ENCODE data around the gene HES3.

The HES3 gene

DNA sequence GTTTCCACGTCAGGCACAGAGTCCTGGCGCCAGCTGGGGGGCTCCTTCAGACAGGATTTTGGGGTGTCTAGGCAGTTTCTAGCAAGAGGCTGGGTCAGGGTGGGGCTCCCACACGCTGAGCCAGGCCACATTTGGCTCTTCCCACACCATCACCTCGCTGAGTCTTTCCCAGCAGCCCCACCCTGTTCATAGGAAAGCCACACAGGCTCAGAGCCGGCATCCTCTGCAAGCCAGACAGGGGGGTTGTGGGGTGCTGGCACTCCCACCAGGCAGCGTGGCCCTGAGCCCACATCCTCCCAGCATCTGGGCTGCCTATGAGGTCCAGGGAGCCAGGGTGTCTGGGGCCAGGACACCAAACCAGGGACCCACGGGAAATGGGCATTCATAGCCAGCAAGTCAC is 19.7 kb downstream of the HES3 start:
- no peak for ATAC-seq

DNA sequence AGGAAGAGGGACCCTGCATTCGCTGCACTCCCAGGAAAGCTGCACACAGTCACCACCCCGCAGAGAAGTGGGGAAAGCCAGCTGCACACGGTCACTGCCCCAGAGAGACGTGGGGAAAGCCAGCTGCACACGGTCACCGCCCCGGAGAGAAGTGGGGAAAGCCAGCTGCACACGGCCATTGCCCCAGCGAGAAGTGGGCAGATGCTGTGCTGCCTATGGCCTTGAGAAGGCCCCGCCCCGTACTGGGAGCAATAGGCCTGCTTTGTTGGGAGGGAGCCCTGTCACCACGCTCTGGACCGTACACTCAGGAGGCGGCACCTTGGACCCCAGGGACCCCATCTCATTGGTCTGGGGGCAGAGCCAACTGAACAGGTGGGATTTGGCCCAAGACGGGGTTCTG is 21.2 kb downstream of the HES3 start:
- no peak for ATAC-seq

DNA sequence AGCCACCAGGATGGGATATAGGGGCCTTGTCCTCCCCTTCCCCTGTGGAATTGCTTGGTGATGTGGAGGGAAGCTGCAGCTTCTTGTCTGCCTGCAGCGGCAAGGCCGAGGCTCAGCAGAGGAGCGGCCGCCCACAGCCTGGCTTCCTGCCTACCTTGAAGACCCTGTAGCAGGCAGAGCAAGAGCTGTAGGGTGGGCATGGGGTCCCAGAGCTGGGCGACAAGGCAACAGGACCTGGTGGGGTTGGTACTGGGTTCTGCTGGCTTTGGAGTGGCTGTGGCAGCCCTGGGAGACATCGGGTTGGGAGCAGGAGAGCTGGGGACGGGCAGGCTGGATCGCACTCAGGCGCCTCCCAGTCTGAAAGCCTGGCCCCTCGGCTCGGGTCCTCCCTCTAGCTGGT is 22.7 kb downstream of the HES3 start:
- no peak for ATAC-seq

DNA sequence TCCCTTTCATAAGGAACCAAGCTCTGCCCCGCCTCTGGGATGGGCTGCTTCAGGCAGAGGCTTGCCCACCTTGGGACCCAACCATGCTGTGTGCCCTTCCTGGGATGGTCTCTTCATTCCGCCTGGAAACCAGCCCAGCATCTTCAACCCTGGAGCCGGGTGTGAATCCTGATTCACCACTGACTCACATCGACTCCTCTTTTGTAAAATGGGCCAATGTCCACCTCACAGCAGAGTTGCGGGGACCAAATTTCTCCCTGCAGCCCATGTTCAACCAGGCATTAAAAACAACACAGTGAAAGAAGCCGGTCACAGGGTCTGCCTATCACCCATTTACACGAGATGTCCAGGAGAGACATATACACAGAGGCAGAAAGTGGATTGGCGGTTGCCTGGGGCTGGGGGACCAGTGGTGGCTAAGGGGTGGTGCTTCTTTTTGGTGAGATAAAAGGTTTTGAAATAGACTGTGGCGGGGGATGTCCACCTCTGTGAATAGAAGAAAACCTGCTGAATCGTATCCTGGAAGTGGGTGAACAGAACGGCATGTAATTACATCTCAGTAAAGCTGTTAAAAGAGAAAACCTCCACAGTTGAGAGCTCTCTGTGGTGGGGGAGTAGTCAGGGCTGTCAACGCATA is 23.8 kb downstream of the HES3 start:
- no peak for ATAC-seq

DNA sequence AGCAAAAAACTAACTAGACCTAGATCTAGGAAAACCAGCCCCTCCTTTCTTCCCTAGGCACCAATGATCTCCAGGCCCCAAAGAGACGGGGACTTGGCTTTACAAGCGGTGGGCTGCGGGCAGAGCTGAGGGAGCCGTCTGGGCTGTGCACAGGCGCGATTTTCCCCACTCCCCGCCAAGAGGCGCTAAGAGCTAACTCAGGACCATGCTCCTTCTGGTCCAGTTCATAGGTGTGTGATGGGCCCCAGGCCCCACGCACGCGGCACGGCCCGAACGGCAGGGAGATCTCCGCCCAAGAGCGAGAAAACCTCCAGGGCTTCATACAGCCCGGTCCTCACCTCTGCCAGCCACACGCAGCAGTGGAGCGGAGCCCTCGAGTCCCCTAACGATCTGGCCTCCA is 24.4 kb downstream of the HES3 start:
- no peak for ATAC-seq

DNA sequence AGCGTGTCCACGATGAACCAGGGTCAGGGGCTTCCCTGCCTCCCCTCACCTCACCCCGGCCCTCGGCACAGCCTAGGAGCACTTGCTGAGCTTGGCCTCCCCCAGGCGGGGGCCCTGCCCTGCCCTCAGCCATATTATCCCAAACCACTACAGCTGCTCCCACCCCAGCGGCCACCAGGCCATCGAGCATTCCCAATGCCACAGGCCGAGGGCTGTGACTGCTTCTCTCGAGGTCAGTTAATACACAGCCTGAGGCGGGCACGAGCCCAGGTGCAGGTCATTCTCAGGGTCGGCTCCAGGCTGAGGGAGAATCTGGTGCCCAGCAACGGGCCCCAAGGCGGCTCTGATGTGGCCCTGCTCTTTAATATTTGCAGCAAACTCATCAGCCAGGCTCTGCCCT is 25.3 kb downstream of the HES3 start:
- ATAC-seq = no peak

DNA sequence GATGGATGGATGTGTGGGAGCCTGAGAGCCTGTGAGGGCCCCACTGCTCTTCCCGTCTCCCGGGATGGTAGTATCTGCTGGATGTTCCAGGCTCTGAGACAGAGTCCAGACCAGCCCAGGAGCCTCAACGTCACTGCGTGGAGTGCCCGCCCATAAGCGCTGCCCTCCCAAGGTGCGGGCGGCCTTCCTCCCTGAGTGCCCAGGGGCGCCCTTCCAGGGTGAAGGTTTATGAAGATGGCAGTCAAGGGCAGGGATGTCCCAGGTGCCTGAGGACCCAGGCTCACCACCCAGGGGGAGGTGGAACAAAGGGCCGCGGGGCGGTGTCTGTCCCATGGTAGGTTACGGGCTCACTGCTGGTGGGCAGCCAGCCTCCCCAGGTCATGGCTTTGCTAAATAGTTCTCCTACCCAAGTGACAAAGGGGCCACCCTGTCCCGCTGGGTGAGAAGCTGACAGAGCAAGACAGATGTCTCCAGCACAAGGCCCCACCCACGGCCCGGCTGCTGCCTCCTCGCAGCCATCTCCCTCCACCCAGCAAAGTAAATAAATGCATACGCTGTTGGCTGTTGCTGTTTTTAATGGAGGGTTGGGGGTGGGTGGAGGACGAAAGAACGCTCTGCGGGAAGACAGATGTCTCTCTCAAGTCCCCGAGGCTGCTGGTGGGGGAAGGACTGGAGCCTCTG is 25.9 kb downstream of the HES3 start:
- no peak for ATAC-seq

DNA sequence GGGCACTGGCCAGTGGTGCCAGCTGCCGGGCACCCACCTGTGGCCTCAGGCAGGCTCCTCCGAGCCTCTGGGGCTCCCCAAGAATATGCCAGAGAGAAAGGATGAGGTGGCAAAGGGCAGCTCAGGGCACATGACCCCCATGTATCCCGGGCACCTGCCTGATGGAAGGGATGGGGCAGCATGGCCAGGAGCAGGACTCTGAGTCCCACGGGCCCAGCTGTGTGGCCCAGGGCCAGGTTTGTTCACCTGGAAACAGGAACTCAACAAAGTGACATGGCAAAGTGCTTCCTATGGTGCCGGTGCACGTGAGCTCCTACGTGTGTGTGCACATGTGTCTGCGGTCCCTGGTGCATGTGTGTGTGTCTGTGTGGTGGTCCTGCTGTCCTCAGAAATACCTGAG is 26.4 kb downstream of the HES3 start:
- no peak for ATAC-seq

DNA sequence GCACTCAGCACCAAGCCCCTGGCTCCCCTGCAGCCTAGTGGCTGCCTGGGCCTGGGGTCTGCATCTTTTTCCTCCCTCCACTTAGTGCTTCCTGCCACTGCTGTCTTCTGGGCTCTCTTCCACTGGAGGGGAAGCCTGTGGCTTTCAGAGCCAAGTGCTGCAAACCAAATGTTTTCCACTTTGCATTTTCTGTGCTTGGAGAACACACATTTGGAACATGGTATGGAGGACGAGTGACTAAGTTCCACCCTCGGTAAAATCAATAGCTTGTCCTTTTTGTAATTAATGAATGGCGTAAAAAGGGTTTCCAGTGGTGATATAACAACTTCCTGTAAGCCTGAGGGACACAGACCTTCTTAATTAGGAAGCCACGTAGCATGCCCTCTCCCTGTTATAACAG is 27.0 kb downstream of the HES3 start:
- ATAC-seq = no peak

DNA sequence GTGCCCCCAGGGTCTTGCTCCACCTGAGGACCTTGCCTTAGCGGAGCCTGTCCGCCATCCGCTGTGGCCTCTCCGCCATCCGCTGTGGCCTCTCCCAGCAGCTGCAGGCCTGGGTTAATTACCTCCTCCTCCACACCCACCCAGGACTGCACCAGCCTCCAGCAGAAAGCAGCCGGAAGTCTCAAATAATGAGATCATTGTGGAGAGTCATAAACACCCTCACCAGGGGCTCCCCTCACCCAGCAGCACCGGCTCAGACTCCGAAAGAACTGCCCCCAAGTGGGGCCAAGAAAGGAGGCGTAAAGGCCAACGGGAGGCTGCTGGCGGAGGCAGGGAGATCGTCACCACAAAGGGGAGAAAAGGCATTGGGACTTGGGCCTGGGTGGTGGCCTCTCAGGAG is 27.6 kb downstream of the HES3 start:
- ATAC-seq = no peak

DNA sequence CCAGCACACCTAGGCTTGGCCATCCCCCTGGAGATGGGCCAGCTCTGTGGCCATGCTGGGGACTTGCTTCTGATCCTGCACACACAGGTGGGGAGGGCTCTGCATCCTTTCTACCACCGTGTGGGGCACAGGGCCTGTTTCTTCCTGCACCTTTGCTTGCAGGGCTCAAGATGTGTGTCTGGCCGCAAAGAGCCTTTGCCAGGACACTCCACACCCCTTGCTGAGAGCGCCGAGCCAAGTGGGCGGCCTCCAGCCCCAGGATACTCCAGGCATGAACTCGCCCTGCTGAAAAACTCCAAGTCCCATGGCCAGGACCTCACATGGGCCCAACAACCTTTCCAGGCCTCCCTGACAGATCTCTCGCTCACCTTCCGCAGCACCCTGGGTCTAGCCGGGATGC is 28.5 kb downstream of the HES3 start:
- no peak for ATAC-seq

DNA sequence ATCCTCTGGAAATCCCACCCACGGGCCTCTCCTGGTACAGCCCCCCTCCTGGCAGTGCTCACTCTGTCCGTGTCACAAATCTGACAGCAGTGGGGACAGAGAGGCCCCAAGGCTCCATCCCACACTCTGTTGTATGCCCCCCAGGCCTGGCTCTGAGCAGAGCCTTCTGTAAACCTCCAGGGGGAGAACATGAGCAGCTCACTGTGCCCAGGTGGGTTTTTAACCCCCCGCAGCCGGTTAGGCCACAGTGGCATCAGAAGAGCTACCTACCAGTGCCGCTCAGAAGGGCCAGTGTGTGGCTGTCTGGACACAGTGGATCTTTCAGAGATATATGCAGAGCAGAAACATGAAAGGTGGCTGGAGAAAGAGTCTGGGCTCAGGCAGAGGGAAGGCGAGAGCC is 28.9 kb downstream of the HES3 start:
- no peak for ATAC-seq

DNA sequence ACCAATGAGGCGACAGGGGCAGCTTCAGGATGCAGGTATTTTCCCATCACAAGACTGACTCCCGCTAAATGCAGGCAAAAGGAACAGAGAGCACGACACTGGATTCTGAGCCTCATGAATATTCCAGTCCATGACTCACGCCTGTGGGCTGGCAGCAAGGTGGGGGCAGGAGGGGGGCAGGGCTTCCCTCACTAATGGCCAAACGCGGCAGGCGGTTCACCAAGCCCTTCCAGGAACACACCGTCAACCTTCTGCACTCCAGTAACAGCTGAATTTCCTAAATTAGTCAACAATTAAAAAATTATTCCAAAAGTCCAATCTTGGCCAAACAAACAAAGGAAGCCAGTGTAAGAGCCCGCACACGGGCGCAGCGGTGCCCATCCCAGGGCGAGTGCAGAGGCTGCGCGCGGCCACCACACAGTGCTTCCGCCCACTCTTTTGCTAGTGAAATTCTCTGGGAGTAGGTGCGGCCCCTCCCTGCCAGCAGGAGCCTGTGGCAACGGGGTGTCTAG is 29.5 kb downstream of the HES3 start:
- ATAC-seq = no peak

DNA sequence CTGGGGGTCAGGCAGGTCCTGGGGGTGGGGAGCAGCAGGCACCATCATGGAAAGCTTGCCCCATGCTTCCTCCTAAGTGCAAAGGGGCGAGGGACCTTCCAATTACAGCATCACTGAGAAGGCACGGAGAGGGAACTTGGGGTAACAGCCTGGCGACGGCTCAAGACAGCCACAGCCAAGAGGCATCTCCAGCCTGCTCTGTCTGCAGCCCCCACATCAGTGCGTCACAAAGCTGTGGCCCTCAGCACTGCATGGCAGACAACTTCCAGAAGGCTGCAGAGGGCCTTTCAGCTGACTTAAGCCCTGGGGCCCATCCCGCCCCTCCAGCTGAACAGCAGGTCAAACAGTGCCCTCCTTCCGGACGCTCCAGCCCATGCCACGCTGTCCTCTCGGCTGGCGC is 30.1 kb downstream of the HES3 start:
- ATAC-seq = no peak

DNA sequence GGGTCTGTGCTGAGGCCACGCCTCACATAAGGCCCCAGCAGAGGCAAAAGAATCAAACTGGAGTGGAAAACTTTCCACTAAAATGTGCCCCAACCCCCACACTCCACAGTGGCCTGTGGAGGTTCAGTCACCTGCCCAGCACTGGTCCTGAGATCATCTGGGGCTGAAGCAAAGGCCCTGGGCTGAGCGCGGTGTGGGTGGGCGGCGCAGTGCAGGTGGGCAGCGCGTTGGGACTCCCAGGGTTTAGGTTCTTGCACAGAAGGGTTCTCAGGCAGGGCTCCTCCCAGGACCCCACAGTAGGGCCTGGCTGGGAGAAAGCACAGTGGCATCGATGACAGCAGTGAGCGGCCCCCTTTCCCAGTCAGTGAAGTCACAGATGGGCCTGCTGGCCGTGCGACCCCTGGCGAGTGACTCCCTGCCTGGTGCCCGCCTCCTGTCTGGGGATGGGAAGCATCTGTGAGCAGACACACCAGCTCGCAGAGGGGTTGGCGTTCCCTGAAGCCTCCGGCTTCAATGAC is 30.7 kb downstream of the HES3 start:
- ATAC-seq = no peak

DNA sequence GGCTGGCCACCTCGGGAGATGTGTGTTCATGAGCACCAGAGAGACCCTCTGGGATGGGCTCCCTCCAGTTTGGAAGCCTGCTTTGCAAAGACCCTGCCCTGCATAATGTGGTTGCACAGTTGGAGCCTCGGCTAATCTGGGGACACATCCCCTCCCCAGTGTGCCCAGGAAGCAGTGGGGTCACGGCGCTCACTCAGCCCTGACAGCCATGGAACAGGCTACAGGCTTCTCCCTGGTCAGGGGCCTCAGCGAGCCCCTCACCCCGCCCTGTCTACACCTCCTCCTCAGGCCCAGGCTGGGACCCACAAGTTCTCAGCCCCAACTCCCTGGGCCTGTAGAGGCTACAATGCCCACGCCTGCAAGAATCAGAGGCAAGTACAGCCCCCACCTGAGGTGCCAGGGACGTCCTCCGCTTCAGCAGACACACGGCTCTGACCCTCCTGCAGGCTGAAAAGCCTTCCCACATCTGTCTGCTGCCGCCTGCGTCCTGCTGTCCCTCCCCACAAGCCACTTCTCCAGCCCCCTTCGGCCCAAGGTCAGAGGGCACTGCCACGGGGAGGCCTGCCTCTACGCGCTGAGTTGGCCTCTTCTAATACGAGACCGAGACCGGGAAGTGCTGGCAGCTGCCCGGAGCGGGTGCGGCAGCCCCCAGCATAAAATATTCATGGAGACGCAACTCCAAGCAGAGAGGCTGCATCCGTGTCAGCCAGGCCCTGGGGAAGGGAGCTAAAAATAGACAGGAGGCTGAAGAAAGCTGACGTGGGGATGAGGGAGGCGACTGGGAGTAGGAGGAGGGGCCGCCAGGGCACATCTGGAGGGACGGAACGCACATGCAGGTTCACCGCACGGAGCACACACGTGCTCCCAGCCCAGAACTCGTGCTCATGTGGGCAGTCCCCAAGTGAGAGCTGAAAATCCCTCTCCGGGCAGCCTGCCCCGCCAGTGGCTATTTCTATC is 32.1 kb downstream of the HES3 start:
- no peak for ATAC-seq

DNA sequence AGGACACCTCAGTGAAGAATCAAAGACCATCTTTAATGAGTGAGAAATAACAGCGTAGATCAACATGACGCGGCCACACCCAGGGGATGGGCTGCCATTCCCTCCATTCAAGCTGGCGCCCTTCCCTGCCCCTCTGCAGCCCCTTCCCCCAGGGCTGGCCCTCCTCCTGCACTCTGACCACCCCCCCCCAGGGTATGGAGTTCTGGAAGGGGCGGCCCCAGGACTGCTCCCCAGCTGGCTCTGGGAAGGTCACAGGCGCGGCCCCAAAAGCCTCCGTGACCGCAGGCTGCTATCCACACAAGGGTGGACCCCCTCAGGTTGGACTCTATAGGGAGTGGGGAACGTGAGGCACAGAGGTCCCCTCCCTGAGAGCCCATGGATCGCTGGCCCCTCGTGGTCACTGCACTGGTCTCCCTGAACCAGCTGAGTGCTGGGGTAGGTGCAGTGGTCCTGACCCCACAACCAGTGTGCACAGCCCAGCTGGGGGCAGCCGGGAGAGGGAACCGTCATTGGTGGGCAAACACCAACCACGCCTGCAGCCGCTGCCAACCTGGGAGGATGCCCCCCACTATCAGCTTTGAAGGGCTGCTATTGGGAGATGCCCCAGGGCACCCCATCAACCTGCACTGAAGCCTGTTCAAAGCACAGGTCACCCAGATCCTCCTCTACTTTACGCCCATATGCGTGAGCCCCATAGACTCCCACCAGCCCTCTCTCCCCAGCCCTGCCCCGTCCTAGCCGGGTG is 33.0 kb downstream of the HES3 start:
- ATAC-seq = no peak

DNA sequence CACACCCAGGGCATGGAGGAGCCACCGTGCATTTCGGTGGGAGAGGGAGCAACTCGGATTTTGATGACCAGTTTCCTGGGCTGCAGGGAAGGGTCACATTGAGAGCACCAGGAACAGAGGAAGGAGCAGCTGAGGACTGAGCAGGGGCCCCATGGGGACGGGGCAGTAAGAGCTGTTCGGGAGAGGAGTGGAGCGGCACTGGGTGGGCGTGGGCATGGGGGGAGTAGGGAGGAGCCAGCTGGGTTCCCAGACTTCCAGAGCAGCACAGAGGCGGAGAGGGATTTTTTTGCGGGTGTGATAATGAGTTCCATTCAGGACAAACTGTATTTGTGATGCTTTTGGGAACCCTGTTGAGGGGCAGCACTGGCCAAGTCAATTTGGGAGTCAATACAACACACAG is 34.3 kb downstream of the HES3 start:
- no peak for ATAC-seq

DNA sequence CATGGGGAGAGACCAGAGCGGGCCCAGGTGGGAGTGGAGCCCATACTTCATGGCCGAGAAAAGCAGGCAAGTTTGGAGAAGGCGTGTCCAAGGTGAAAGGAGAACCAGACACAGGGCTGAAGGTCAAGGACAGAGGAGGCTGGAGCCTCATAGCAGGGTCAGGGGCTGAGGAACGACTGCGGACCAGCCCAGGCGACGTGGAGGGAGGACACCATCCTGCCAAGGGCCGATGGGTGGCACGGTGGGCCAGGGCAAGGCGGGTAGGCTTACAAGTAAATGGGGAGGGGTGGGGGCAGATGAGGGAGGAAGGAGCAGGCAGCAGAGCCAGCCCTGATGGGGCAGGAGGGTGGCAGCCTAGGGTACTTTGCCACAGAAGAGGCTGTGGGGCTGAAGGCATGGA is 35.1 kb downstream of the HES3 start:
- no peak for ATAC-seq

DNA sequence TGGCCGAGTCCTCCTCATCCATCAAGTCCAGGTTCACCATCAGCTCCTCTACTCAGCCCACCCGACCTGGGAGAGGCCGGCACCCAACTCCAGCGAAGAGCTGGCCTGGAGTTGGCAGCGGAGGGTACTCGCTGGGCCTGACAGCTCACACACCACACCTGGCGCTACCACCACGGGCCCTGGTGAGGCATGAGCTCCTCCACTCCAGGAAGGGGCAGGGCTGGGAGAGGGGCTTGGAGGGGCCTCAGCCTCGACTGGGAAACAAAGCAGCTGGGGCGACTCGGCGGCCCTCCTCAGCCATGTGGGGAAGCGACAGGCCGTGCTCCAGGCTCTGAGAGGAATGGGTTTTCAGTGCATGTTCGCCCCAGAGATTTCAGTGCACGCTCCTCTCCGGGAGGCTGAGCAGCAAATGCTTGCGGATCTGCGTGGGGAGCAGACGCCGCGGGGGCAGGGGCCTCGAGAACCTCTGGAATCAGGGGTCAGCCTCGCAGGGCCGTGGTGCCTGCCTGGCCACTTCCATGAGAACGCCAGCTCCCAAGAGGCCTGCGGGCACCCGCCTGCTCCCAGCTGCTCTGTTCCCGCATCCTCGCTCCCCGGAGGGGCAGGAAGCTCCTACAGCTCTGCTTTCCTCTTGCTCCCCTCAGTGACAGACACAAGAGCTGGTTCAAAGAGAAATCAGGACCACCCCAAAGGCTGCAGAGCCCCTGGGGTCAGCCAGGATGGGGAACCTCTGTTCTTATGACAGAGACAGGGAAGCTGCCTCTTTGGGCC is 35.8 kb downstream of the HES3 start:
- ATAC-seq = no peak

DNA sequence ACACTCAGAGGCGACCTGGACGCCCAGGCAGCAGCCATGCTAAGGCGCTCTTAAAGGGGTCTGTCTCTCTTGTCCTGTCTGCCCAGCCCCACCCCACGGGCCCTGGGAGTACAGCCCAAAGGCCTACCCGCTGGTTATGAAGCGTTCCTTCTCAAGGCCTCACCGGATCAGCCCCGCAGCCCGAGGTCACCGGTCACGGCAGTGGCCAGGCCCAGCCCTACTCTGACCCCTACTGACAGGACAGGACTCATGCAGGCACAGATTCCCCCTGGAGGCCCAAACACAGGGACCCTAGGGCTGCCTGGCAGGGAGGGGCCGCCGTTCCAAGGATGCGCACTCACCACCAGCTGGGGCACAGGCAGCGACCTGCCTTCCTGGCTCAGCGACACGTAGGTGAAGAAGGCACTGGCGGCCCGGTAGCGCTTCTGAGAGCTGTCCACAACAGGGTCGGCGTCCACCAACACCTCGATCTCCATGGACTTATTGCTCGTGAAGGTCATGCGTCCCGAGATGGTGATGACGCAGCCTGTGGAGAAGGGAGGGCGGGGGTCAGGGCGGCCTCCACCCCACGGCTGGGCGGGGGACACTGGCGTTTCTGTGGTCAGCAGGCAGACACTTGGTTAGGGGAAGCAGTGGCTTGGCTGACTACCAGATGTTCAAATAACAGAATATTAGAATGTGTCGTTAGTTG is 36.9 kb downstream of the HES3 start:
- ATAC-seq = no peak

All from activated CD4-positive, CD25-positive, alpha-beta regulatory T cell treated with anti-CD3 and anti-CD28 coated beads, Interleukin-2, amount 50 U/mL, for 24 hours (primary cell).